ENCODE measurements around the gene LMO4.

LMO4 gene

GRCh38 chr1:87318056-87318650 is 10.5 kb upstream of the LMO4 start:
- Histone ChIP-seq H2AFZ (ENCODE audit: low read depth, low read length, severe bottlenecking) (no peak overlapping the region), H3K9ac (ENCODE audit: low read length) (no peak overlapping the region), H3K4me3 (ENCODE audit: insufficient read depth, low read length, poor library complexity, severe bottlenecking) (no peak overlapping the region), H3K79me2 (ENCODE audit: insufficient read depth, low read length) (no peaks in the 10 kb centered on the region), H3K9me3 (ENCODE audit: insufficient read depth, low read length) (no peaks in the 10 kb centered on the region), H3F3A (ENCODE audit: insufficient read depth) (no peaks in the 10 kb centered on the region), H3K36me3 (ENCODE audit: low read length) (no peaks in the 10 kb centered on the region), H3K4me2 (ENCODE audit: low read depth, low read length, poor library complexity, severe bottlenecking) (no peak overlapping the region), H3K9me2 (replicated peaks; ENCODE audit: insufficient read depth, low read length) (no peaks in the 10 kb centered on the region), H3K27ac (ENCODE audit: low read depth, low read length) (no peak overlapping the region), H4K20me1 (ENCODE audit: low read depth, low read length) (no peaks in the 10 kb centered on the region), H3K27me3 (ENCODE audit: low read length) (no peaks in the 10 kb centered on the region)
- TF ChIP-seq EZH2phosphoT487 (conservative IDR thresholded peaks at IDR 0.05; ENCODE audit: low read length) (no peak), CTCF (IDR thresholded peaks at IDR 0.05; ENCODE audit: insufficient read depth, low read length, poor library complexity, severe bottlenecking) (no peak)

GRCh38 chr1:87318806-87319205 is 9.9 kb upstream of the LMO4 start:
- Histone ChIP-seq H3K4me2 (ENCODE audit: low read depth, low read length, poor library complexity, severe bottlenecking) (no peak overlapping the region), H3K36me3 (ENCODE audit: low read length) (no peaks in the 10 kb centered on the region), H3K27me3 (ENCODE audit: low read length) (no peaks in the 10 kb centered on the region), H4K20me1 (ENCODE audit: low read depth, low read length) (no peaks in the 10 kb centered on the region), H3K27ac (ENCODE audit: low read depth, low read length) (no peak overlapping the region), H2AFZ (ENCODE audit: low read depth, low read length, severe bottlenecking) (no peak overlapping the region), H3K79me2 (ENCODE audit: insufficient read depth, low read length) (no peaks in the 10 kb centered on the region), H3K4me3 (ENCODE audit: insufficient read depth, low read length, poor library complexity, severe bottlenecking) (no peak overlapping the region), H3K9me2 (replicated peaks; ENCODE audit: insufficient read depth, low read length) (no peaks in the 10 kb centered on the region), H3F3A (ENCODE audit: insufficient read depth) (no peaks in the 10 kb centered on the region), H3K9ac (ENCODE audit: low read length) (no peak overlapping the region), H3K9me3 (ENCODE audit: insufficient read depth, low read length) (no peaks in the 10 kb centered on the region)
- no peak for TF ChIP-seq EZH2phosphoT487 (conservative IDR thresholded peaks at IDR 0.05; ENCODE audit: low read length)
- no peak for TF ChIP-seq CTCF (IDR thresholded peaks at IDR 0.05; ENCODE audit: insufficient read depth, low read length, poor library complexity, severe bottlenecking)

GRCh38 chr1:87325982-87326738 is 2.5 kb upstream of the LMO4 start:
- Histone ChIP-seq H3K27ac (ENCODE audit: low read depth, low read length) (peak overlapping the region; percentile 89), H3K4me2 (ENCODE audit: low read depth, low read length, poor library complexity, severe bottlenecking) (peak overlapping the region; percentile 78), H3K79me2 (ENCODE audit: insufficient read depth, low read length) (peaks cover 38% of the 10 kb centered on the region), H3F3A (ENCODE audit: insufficient read depth) (peaks cover 26% of the 10 kb centered on the region), H3K9me3 (ENCODE audit: insufficient read depth, low read length) (no peaks in the 10 kb centered on the region), H3K9me2 (replicated peaks; ENCODE audit: insufficient read depth, low read length) (no peaks in the 10 kb centered on the region), H3K27me3 (ENCODE audit: low read length) (no peaks in the 10 kb centered on the region), H3K4me3 (ENCODE audit: insufficient read depth, low read length, poor library complexity, severe bottlenecking) (no peak overlapping the region), H2AFZ (ENCODE audit: low read depth, low read length, severe bottlenecking) (peak overlapping the region; percentile 4), H3K9ac (ENCODE audit: low read length) (peak overlapping the region; percentile 98), H4K20me1 (ENCODE audit: low read depth, low read length) (no peaks in the 10 kb centered on the region), H3K36me3 (ENCODE audit: low read length) (peaks cover 14% of the 10 kb centered on the region)
- TF ChIP-seq CTCF (IDR thresholded peaks at IDR 0.05; ENCODE audit: insufficient read depth, low read length, poor library complexity, severe bottlenecking) (peak; percentile 68), EZH2phosphoT487 (conservative IDR thresholded peaks at IDR 0.05; ENCODE audit: low read length) (no peak)
